Lung (tissue), 12 donors: ENCODE measurements around the gene DOCK2. TPM values are rescaled to one million over a fixed set of nuclear protein-coding genes. Genes with fewer than 3 reads are reported as not detected.

ENCODE experiments used
- ATAC-seq: fragments of 200-7000 bp; cut with Tn5 transposase; one replicate; pipeline ENCODE4 v1.9.1; 2020; ENCODE audit warnings: moderate number of reproducible peaks; ENCODE audit not compliant: insufficient read depth, low FRiP score
- DNase-seq, 3 donors: peaks; one replicate each; pipeline ENCODE4 v3.0.0-alpha.2; 2013 to 2017
- H3K27ac ChIP-seq, 2 donors: one replicate each; pipeline ENCODE4 v1.5.1; 2013; ENCODE audit warnings: mild to moderate bottlenecking in 2 of 2, moderate library complexity in 2 of 2, control low read depth in 1 of 2, inconsistent platforms in 1 of 2, low read depth in 1 of 2, low read length in 1 of 2
- H3K27me3 ChIP-seq, 3 donors: one replicate each; pipeline ENCODE4 v1.5.1; 2013; ENCODE audit warnings: low read length in 2 of 3; ENCODE audit not compliant: control insufficient read depth in 3 of 3, insufficient read depth in 3 of 3
- H3K36me3 ChIP-seq, 4 donors: one replicate each; pipeline ENCODE4 v1.5.1; 2013; ENCODE audit warnings: low read length in 4 of 4, mild to moderate bottlenecking in 1 of 4, moderate library complexity in 1 of 4; ENCODE audit not compliant: control insufficient read depth in 4 of 4, insufficient read depth in 4 of 4
- H3K4me1 ChIP-seq, 5 donors: one replicate each; pipeline ENCODE4 v1.5.1; 2013; ENCODE audit warnings: low read length in 5 of 5, mild to moderate bottlenecking in 2 of 5, moderate library complexity in 1 of 5; ENCODE audit not compliant: control insufficient read depth in 5 of 5, insufficient read depth in 5 of 5
- H3K4me3 ChIP-seq: one replicate; pipeline ENCODE4 v1.5.1; 2013; ENCODE audit warnings: mild to moderate bottlenecking, control low read depth, moderate library complexity
- H3K9ac ChIP-seq, 2 donors: one replicate each; pipeline ENCODE4 v1.5.1; 2013; ENCODE audit warnings: low read length in 2 of 2, control low read depth in 1 of 2; ENCODE audit not compliant: insufficient read depth in 1 of 2
- H3K9me3 ChIP-seq, 4 donors: one replicate each; pipeline ENCODE4 v1.5.1; 2013; ENCODE audit warnings: low read length in 3 of 4, mild to moderate bottlenecking in 1 of 4, moderate library complexity in 1 of 4; ENCODE audit not compliant: control insufficient read depth in 4 of 4, insufficient read depth in 3 of 4
- CTCF ChIP-seq: IDR thresholded peaks from 2 replicates; pipeline ENCODE4 v1.5.1; 2012; ENCODE audit warnings: mild to moderate bottlenecking; ENCODE audit errors: control extremely low read depth, extremely low read depth
- whole genome bisulfite sequencing, 2 donors: extraction: QIAGEN DNeasy Blood & Tissue Kit; methylation state at CpG; one replicate each; pipeline ENCODE4 v1.1.7; 2013; 5-methylcytosine and 5-hydroxymethylcytosine counted together
- polyA plus RNA-seq, 2 donors: library from polyadenylated mRNA; stranded (reverse); fragments of 200-250 nt; gene quantifications; one replicate each; pipeline ENCODE4 v1.2.1, GENCODE V29; 2013
- total RNA-seq, 2 donors: library from RNA; depleted of rRNA in 1 of 2; stranded (reverse); fragments of >200 nt in 1 of 2; gene quantifications; one replicate each; pipeline ENCODE4 v1.2.1, GENCODE V29; 2014 to 2021
- donor health status: control.
- donor health status: control.
- donor health status: Bipolar disorder and iron deficiency.
- donor health status: healthy.
- donor health status: DM: yes; HTN: yes; CAD: no.

The DOCK2 gene
- total and polyA plus RNA-seq, 4 donors, result 9.6 to 66.6 (median 43.4) TPM

- Histone ChIP-seq H3K9me3 (no peaks in the 10 kb centered on the region), H3K27ac (no peak overlapping the region), H3K4me1 (peaks cover 0 to 16% (median 6%) of the 10 kb centered on the region in 5 donors), H3K4me3 (no peak overlapping the region), H3K36me3 (no peaks in the 10 kb centered on the region), H3K9ac (no peak overlapping the region), H3K27me3 (no peaks in the 10 kb centered on the region)
- no peak for ATAC-seq
- 92% methylated on average over 1 of the region's 1 CpG for WGBS, 2 donors
- TF ChIP-seq CTCF, result no peak
- DNase-seq, result no peak
Measured at GRCh38 chr5:169706071-169706470, 69.0 kb downstream of the DOCK2 start.

GRCh38 chr5:169706758-169707450 is 69.8 kb downstream of the DOCK2 start:
- ATAC-seq (no peak), DNase-seq (no peak)
- no peak overlapping the region for H3K4me3 ChIP-seq
- H3K27me3 ChIP-seq, result no peaks in the 10 kb centered on the region
- H3K9ac ChIP-seq, result no peak overlapping the region
- TF ChIP-seq CTCF, result no peak
- no peak overlapping the region for H3K27ac ChIP-seq
- H3K36me3 ChIP-seq, result no peaks in the 10 kb centered on the region
- WGBS, 2 donors, result 79 to 93% methylated on average over 9 of the region's 9 CpGs
- H3K9me3 ChIP-seq, result no peaks in the 10 kb centered on the region
- peaks cover 0 to 24% (median 8%) of the 10 kb centered on the region in 5 donors for H3K4me1 ChIP-seq

- no peak for TF ChIP-seq CTCF
- no peak overlapping the region for H3K9ac ChIP-seq
- ATAC-seq (no peak), DNase-seq (no peak)
- H3K4me1 ChIP-seq, result peaks cover 0 to 22% (median 7%) of the 10 kb centered on the region in 5 donors
- no peak overlapping the region for H3K27ac ChIP-seq
- no peak overlapping the region for H3K4me3 ChIP-seq
- no peaks in the 10 kb centered on the region for H3K36me3 ChIP-seq
- no peaks in the 10 kb centered on the region for H3K27me3 ChIP-seq
- 92 to 96% methylated on average over 3 of the region's 3 CpGs for WGBS, 2 donors
- no peaks in the 10 kb centered on the region for H3K9me3 ChIP-seq
Measured at GRCh38 chr5:169707686-169708085, 70.6 kb downstream of the DOCK2 start.

GRCh38 chr5:169710675-169711074 is 73.6 kb downstream of the DOCK2 start:
- Histone ChIP-seq H3K27me3 (no peaks in the 10 kb centered on the region), H3K9ac (no peak overlapping the region), H3K4me1 (peaks cover 0 to 15% (median 7%) of the 10 kb centered on the region in 5 donors), H3K36me3 (no peaks in the 10 kb centered on the region), H3K9me3 (no peaks in the 10 kb centered on the region), H3K27ac (no peak overlapping the region), H3K4me3 (no peak overlapping the region)
- WGBS, 2 donors, result 55 to 79% methylated on average over 4 of the region's 4 CpGs
- no peak for ATAC-seq
- no peak for TF ChIP-seq CTCF
- DNase-seq, result no peak
